HG03571 (cell line): ENCODE results near the gene EPS8.

Experiments used
- ATAC-seq: cut with Tn5 transposase; IDR thresholded peaks from one replicate; pipeline ENCODE4 v1.9.1; 2021; ENCODE audit not compliant: unreplicated experiment

Gene EPS8

GRCh38 chr12:15613981-15614380 lies 175.2 kb downstream of the EPS8 start:
- no peak for ATAC-seq

GRCh38 chr12:15608941-15609340 lies 180.2 kb downstream of the EPS8 start:
- ATAC-seq: no peak

GRCh38 chr12:15608406-15608805 lies 180.8 kb downstream of the EPS8 start:
- ATAC-seq: no peak

- no peak for ATAC-seq
Measured at GRCh38 chr12:15605881-15606590, 183.2 kb downstream of the EPS8 start.

GRCh38 chr12:15603474-15604085 lies 185.6 kb downstream of the EPS8 start:
- ATAC-seq: no peak

- ATAC-seq: no peak
Measured at GRCh38 chr12:15602051-15602672, 187.0 kb downstream of the EPS8 start.

GRCh38 chr12:15601210-15601800 lies 187.9 kb downstream of the EPS8 start:
- no peak for ATAC-seq

- no peak for ATAC-seq
Measured at GRCh38 chr12:15600223-15600935, 188.8 kb downstream of the EPS8 start.

GRCh38 chr12:15599266-15600037 lies 189.7 kb downstream of the EPS8 start:
- no peak for ATAC-seq

- ATAC-seq: no peak
Measured at GRCh38 chr12:15597125-15597830, 191.9 kb downstream of the EPS8 start.

GRCh38 chr12:15596174-15596573 lies 193.0 kb downstream of the EPS8 start:
- ATAC-seq: no peak

- ATAC-seq: no peak
Measured at GRCh38 chr12:15592934-15593333, 196.3 kb downstream of the EPS8 start.

- ATAC-seq: no peak
Measured at GRCh38 chr12:15591811-15592210, 197.4 kb downstream of the EPS8 start.

- peak; percentile 95 for ATAC-seq
Measured at GRCh38 chr12:15590180-15590826, 198.9 kb downstream of the EPS8 start.

GRCh38 chr12:15589328-15590032 lies 199.7 kb downstream of the EPS8 start:
- ATAC-seq: no peak

- no peak for ATAC-seq
Measured at GRCh38 chr12:15584366-15585041, 204.7 kb downstream of the EPS8 start.

GRCh38 chr12:15583804-15584203 lies 205.4 kb downstream of the EPS8 start:
- ATAC-seq: no peak

GRCh38 chr12:15581006-15581405 lies 208.2 kb downstream of the EPS8 start:
- ATAC-seq: no peak
